HTERT RPE-1 (cell line): ENCODE data around the gene ZDHHC14.
"Not testable (repeated sequence)": the region's sequence is repeated elsewhere in the genome, so short reads cannot be mapped to it uniquely, and the experiment has no call there.

Experiments
- in situ Hi-C: fragments of 300-500 bp; cut with MboI; formaldehyde crosslinking; loops from 4 replicates; pipeline ENCODE4 v1.14.3; 2020; ENCODE audit warnings: low sequenced_read_pairs

The ZDHHC14 gene

GRCh38 chr6:157402996-157403685 lies 22.2 kb downstream of the ZDHHC14 start:
- in situ Hi-C loops, result no loop called here

- in situ Hi-C loops, result no loop called here
These were observed 22.7 kb downstream of the ZDHHC14 start for GRCh38 chr6:157403686-157404051.

GRCh38 chr6:157405986-157406385 lies 25.0 kb downstream of the ZDHHC14 start:
- in situ Hi-C loops, result no loop called here

GRCh38 chr6:157406661-157407060 lies 25.7 kb downstream of the ZDHHC14 start:
- in situ Hi-C loops, result no loop called here

GRCh38 chr6:157407646-157408045 lies 26.7 kb downstream of the ZDHHC14 start:
- in situ Hi-C loops, result no loop called here

- in situ Hi-C loops, result not testable (repeated sequence)
These were observed 27.4 kb downstream of the ZDHHC14 start for GRCh38 chr6:157408427-157408826.

GRCh38 chr6:157410045-157410444 lies 29.1 kb downstream of the ZDHHC14 start:
- in situ Hi-C loops, result no loop called here

GRCh38 chr6:157411368-157411767 lies 30.4 kb downstream of the ZDHHC14 start:
- in situ Hi-C loops, result no loop called here

- in situ Hi-C loops, result no loop called here
These were observed 31.8 kb downstream of the ZDHHC14 start for GRCh38 chr6:157412791-157413190.

- in situ Hi-C loops, result no loop called here
These were observed 39.5 kb downstream of the ZDHHC14 start for GRCh38 chr6:157420497-157420896.

GRCh38 chr6:157424491-157425020 lies 43.6 kb downstream of the ZDHHC14 start:
- in situ Hi-C loops, result no loop called here

- in situ Hi-C loops, result no loop called here
These were observed 47.0 kb downstream of the ZDHHC14 start for GRCh38 chr6:157427969-157428368.

- in situ Hi-C loops, result no loop called here
These were observed 47.6 kb downstream of the ZDHHC14 start for GRCh38 chr6:157428427-157429202.

- in situ Hi-C loops, result no loop called here
These were observed 48.3 kb downstream of the ZDHHC14 start for GRCh38 chr6:157429248-157429647.

GRCh38 chr6:157430834-157431233 lies 49.8 kb downstream of the ZDHHC14 start:
- in situ Hi-C loops, result no loop called here

- in situ Hi-C loops, result no loop called here
These were observed 51.4 kb downstream of the ZDHHC14 start for GRCh38 chr6:157432231-157432891.

- in situ Hi-C loops, result no loop called here
These were observed 51.9 kb downstream of the ZDHHC14 start for GRCh38 chr6:157432892-157433265.

GRCh38 chr6:157433678-157434081 lies 52.7 kb downstream of the ZDHHC14 start:
- in situ Hi-C loops, result no loop called here

- in situ Hi-C loops, result no loop called here
These were observed 53.5 kb downstream of the ZDHHC14 start for GRCh38 chr6:157434349-157435033.

- in situ Hi-C loops, result no loop called here
These were observed 55.4 kb downstream of the ZDHHC14 start for GRCh38 chr6:157436219-157436943.
